Ascending aorta (tissue), 2 donors: ENCODE measurements around the gene ICOS. TPM values are rescaled to one million over a fixed set of nuclear protein-coding genes. Genes with fewer than 3 reads are reported as not detected.
"Not testable (repeated sequence)": the region's sequence is repeated elsewhere in the genome, so short reads cannot be mapped to it uniquely, and the experiment has no call there.

Experiments used
- DNase-seq, 2 donors: peaks; one replicate each; pipeline ENCODE4 v3.0.0-alpha.2; 2019; ENCODE audit warnings: low spot score in 2 of 2
- H3K27ac ChIP-seq, 2 donors: fragments of 200-600 bp; sonication (generic); one replicate each; pipeline ENCODE4 v1.5.1; 2016 to 2017; ENCODE audit warnings: mild to moderate bottlenecking in 1 of 2
- H3K27me3 ChIP-seq: fragments of 200-600 bp; sonication (generic); one replicate; pipeline ENCODE4 v1.5.1; 2017
- H3K36me3 ChIP-seq, 2 donors: fragments of 200-600 bp; sonication (generic); one replicate each; pipeline ENCODE4 v1.5.1; 2016
- H3K4me1 ChIP-seq, 2 donors: fragments of 200-600 bp; sonication (generic); one replicate each; pipeline ENCODE4 v1.5.1; 2016 to 2017; ENCODE audit warnings: mild to moderate bottlenecking in 1 of 2
- H3K4me3 ChIP-seq, 2 donors: fragments of 200-600 bp; sonication (generic); one replicate each; pipeline ENCODE4 v1.5.1; 2016 to 2017; ENCODE audit warnings: mild to moderate bottlenecking in 1 of 2
- H3K9me3 ChIP-seq, 2 donors: fragments of 200-600 bp; sonication (generic); one replicate each; pipeline ENCODE4 v1.5.1; 2016
- intact Hi-C: fragments of 100-400 bp; cut with DNase I; formaldehyde crosslinking; loops from one replicate; pipeline ENCODE4 v1.15.1; 2023
- total RNA-seq: library from RNA; depleted of rRNA; stranded (reverse); fragments of >200 nt; gene quantifications from one replicate; pipeline ENCODE4 v1.1.0, GENCODE V29; 2016
- TF ChIP-seq, protein P1 (sequence below), 3 experiments: fragments of 200-600 bp in 2 of 3; fragments of 450-650 bp in 1 of 3; sonication (generic) in 2 of 3; IDR thresholded peaks; one replicate each; pipeline ENCODE4 v1.5.1; 2016 to 2019; ENCODE audit warnings: antibody characterized with exemption in 3 of 3, mild to moderate bottlenecking in 1 of 3, moderate library complexity in 1 of 3

ICOS gene
- total RNA-seq, 1 donor from 2014 or later, result not detected

DNA sequence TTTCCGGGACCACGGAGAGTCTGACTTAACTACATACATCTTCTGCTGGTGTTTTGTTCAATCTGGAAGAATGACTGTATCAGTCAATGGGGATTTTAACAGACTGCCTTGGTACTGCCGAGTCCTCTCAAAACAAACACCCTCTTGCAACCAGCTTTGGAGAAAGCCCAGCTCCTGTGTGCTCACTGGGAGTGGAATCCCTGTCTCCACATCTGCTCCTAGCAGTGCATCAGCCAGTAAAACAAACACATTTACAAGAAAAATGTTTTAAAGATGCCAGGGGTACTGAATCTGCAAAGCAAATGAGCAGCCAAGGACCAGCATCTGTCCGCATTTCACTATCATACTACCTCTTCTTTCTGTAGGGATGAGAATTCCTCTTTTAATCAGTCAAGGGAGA is 23.1 kb downstream of the ICOS start:
- TF ChIP-seq, protein P1, sequence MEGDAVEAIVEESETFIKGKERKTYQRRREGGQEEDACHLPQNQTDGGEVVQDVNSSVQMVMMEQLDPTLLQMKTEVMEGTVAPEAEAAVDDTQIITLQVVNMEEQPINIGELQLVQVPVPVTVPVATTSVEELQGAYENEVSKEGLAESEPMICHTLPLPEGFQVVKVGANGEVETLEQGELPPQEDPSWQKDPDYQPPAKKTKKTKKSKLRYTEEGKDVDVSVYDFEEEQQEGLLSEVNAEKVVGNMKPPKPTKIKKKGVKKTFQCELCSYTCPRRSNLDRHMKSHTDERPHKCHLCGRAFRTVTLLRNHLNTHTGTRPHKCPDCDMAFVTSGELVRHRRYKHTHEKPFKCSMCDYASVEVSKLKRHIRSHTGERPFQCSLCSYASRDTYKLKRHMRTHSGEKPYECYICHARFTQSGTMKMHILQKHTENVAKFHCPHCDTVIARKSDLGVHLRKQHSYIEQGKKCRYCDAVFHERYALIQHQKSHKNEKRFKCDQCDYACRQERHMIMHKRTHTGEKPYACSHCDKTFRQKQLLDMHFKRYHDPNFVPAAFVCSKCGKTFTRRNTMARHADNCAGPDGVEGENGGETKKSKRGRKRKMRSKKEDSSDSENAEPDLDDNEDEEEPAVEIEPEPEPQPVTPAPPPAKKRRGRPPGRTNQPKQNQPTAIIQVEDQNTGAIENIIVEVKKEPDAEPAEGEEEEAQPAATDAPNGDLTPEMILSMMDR (IDR thresholded peaks at IDR 0.05), result no peak
- H3K27ac ChIP-seq, result peak overlapping the region in 1 of 2 donors; percentile 22
- H3K4me3 ChIP-seq, result no peak overlapping the region
- no peaks in the 10 kb centered on the region for H3K36me3 ChIP-seq
- H3K4me1 ChIP-seq, result peaks cover 0 to 18% of the 10 kb centered on the region in 2 donors
- DNase-seq, result no peak
- H3K27me3 ChIP-seq, result no peaks in the 10 kb centered on the region
- no peaks in the 10 kb centered on the region for H3K9me3 ChIP-seq
- intact Hi-C loops, result no loop called here

DNA sequence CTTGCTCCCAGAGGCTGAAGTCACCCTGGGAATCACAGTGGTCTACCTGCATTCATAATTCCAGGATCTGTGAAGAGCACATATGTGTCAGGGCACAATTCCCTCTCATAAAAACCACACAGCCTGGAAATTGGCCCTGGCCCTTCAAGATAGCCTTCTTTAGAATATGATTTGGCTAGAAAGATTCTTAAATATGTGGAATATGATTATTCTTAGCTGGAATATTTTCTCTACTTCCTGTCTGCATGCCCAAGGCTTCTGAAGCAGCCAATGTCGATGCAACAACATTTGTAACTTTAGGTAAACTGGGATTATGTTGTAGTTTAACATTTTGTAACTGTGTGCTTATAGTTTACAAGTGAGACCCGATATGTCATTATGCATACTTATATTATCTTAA is 24.2 kb downstream of the ICOS start:
- TF ChIP-seq, protein P1 (IDR thresholded peaks at IDR 0.05), result no peak
- Histone ChIP-seq H3K9me3 (no peaks in the 10 kb centered on the region), H3K4me1 (peaks cover 0 to 18% of the 10 kb centered on the region in 2 donors), H3K27me3 (no peaks in the 10 kb centered on the region), H3K4me3 (no peak overlapping the region), H3K36me3 (no peaks in the 10 kb centered on the region), H3K27ac (peak overlapping the region; percentile 15 to 66)
- DNase-seq, result no peak
- intact Hi-C loops, result no loop called here

DNA sequence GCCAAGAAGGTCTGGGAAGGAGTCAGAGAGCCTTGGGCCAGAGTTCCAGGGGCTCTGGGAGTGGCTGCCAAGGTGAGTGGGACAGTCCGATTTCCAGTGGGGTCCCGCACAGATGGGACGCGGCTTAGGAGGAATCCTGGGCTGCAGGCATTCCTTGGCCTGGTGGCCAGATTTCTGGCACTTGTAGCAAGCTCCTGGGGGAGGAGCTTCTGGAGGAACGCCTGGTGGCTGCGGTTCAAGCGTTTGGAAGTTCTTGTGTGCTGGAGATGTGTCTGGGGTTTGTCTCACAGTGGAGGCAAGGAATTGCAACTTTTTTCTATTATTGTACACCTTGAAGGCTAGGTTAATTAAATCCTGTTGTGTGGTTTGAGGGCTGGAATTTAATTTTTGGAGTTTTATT is 28.6 kb downstream of the ICOS start:
- H3K9me3 ChIP-seq, H3K36me3 ChIP-seq, intact Hi-C loops, H3K27me3 ChIP-seq: not testable (repeated sequence)
- peak overlapping the region; percentile 30 to 65 for H3K4me3 ChIP-seq
- DNase-seq, result peak in 1 of 2 donors; percentile 69
- H3K27ac ChIP-seq, result peak overlapping the region; percentile 44 to 64
- peaks cover 0 to 17% of the 10 kb centered on the region in 2 donors for H3K4me1 ChIP-seq

DNA sequence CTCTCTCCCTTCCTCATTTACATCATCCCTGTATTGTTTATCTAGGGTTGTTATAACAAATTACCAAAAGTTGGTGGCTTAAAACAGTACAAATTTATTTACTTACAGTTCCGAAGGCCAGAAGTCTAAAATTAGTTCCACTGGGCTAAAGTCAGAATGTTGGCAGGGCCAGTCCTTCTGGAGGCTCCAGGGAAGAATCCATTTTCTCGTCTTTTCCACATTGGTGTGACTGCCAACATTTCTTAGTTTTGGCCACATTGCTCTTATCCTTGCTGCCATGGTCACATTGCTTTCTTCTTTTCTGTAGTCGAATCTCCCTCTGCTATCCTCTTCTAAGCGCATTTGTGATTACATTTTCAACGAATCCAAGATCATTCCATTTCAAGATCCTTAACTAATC is 34.7 kb downstream of the ICOS start:
- no peak for DNase-seq
- peak overlapping the region in 1 of 2 donors; percentile 1 for H3K4me3 ChIP-seq
- intact Hi-C loops, result no loop called here
- no peaks in the 10 kb centered on the region for H3K36me3 ChIP-seq
- H3K27me3 ChIP-seq, result no peaks in the 10 kb centered on the region
- peak overlapping the region; percentile 66 to 76 for H3K27ac ChIP-seq
- TF ChIP-seq, protein P1 (IDR thresholded peaks at IDR 0.05), result no peak
- H3K4me1 ChIP-seq, result peaks cover 4 to 26% of the 10 kb centered on the region in 2 donors
- no peaks in the 10 kb centered on the region for H3K9me3 ChIP-seq

DNA sequence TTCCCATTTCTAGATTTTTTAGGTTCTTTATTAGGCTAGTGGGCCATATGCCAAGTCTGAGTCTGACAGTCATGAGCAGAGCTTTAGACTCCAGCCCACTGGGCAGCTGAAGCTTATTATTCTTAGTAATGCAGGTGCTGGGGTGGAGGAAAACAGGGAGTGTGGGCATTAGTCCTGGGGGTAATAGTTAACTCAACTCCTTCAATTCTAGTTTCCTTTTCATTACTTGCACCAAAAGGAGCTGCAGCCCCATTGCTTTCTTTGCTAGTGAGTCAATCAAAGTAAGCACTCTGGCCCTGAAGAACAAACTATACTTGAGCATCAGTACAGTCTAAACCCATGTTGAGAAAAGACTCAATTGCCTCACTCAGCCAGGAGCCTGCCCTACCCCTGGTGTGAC is 35.5 kb downstream of the ICOS start:
- Histone ChIP-seq H3K27ac (peak overlapping the region; percentile 66 to 76), H3K4me1 (peaks cover 4 to 28% of the 10 kb centered on the region in 2 donors), H3K4me3 (no peak overlapping the region), H3K9me3 (no peaks in the 10 kb centered on the region), H3K27me3 (no peaks in the 10 kb centered on the region), H3K36me3 (no peaks in the 10 kb centered on the region)
- intact Hi-C loops, result no loop called here
- TF ChIP-seq, protein P1 (IDR thresholded peaks at IDR 0.05), result no peak
- no peak for DNase-seq

DNA sequence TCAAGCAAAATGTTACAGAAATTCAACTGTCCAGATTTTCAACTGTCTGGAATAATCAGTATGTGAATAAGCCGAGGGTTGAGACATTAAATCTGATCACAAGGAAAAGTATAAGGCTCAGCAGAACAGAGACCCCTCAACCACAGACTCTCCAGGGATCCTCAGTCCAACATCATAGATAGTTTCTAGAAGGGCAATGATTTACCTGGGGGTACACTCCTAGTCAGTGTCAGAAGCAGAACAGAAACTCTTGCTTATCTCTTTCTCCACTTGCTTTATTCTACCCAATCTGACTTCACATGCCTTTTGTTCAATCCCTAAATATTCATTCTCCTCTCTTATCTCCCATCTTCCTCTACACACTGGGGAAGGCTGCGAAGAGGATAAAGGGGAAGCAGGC is 36.4 kb downstream of the ICOS start:
- intact Hi-C loops, result no loop called here
- Histone ChIP-seq H3K4me3 (no peak overlapping the region), H3K27ac (peak overlapping the region in 1 of 2 donors; percentile 76), H3K9me3 (no peaks in the 10 kb centered on the region), H3K27me3 (no peaks in the 10 kb centered on the region), H3K36me3 (no peaks in the 10 kb centered on the region), H3K4me1 (peaks cover 4 to 35% of the 10 kb centered on the region in 2 donors)
- TF ChIP-seq, protein P1 (IDR thresholded peaks at IDR 0.05), result no peak
- no peak for DNase-seq
